ENCODE results near the gene TM2D1.
A peak's percentile ranks its signal among the peaks of the same experiment; 100 is the strongest.

TM2D1 gene

GRCh38 chr1:61670016-61670415 is 54.9 kb downstream of the TM2D1 start:
- in situ Hi-C loops (cut with HindIII; ENCODE audit: low pct_ligation_motif_present, low sequenced_read_pairs) = no loop called here
- H3K4me3 ChIP-seq (ENCODE audit: low read depth, low read length) = no peak overlapping the region
- no peak overlapping the region for H3K27ac ChIP-seq
- no peaks in the 10 kb centered on the region for H3K36me3 ChIP-seq (replicated peaks)
- no peaks in the 10 kb centered on the region for H3K27me3 ChIP-seq (replicated peaks)
- TF ChIP-seq CTCF (IDR thresholded peaks at IDR 0.05; ENCODE audit: low read depth, low read length, missing control alignments) = no peak
- no peak for DNase-seq

- Histone ChIP-seq H3K27ac (no peak overlapping the region), H3K4me3 (ENCODE audit: low read depth, low read length) (no peak overlapping the region), H3K27me3 (replicated peaks) (no peaks in the 10 kb centered on the region), H3K36me3 (replicated peaks) (no peaks in the 10 kb centered on the region)
- TF ChIP-seq CTCF (IDR thresholded peaks at IDR 0.05; ENCODE audit: low read depth, low read length, missing control alignments) = peak; percentile 17
- DNase-seq = no peak
- in situ Hi-C loops (cut with HindIII; ENCODE audit: low pct_ligation_motif_present, low sequenced_read_pairs) = no loop called here
Measured at GRCh38 chr1:61659061-61659460, 65.9 kb downstream of the TM2D1 start.

- no peak overlapping the region for H3K27ac ChIP-seq
- no peak for DNase-seq
- no peak for TF ChIP-seq CTCF (IDR thresholded peaks at IDR 0.05; ENCODE audit: low read depth, low read length, missing control alignments)
- no peaks in the 10 kb centered on the region for H3K27me3 ChIP-seq (replicated peaks)
- in situ Hi-C loops (cut with HindIII; ENCODE audit: low pct_ligation_motif_present, low sequenced_read_pairs) = no loop called here
- H3K4me3 ChIP-seq (ENCODE audit: low read depth, low read length) = no peak overlapping the region
- no peaks in the 10 kb centered on the region for H3K36me3 ChIP-seq (replicated peaks)
Measured at GRCh38 chr1:61655453-61655852, 69.5 kb downstream of the TM2D1 start.

- no peak for DNase-seq
- no peaks in the 10 kb centered on the region for H3K27me3 ChIP-seq (replicated peaks)
- no peak overlapping the region for H3K4me3 ChIP-seq (ENCODE audit: low read depth, low read length)
- no peaks in the 10 kb centered on the region for H3K36me3 ChIP-seq (replicated peaks)
- H3K27ac ChIP-seq = no peak overlapping the region
- in situ Hi-C loops (cut with HindIII; ENCODE audit: low pct_ligation_motif_present, low sequenced_read_pairs) = no loop called here
- TF ChIP-seq CTCF (IDR thresholded peaks at IDR 0.05; ENCODE audit: low read depth, low read length, missing control alignments) = no peak
Measured at GRCh38 chr1:61654067-61654466, 70.9 kb downstream of the TM2D1 start.

GRCh38 chr1:61648983-61649742 is 75.8 kb downstream of the TM2D1 start:
- no peak overlapping the region for H3K4me3 ChIP-seq (ENCODE audit: low read depth, low read length)
- no peak overlapping the region for H3K27ac ChIP-seq
- no peak for TF ChIP-seq CTCF (IDR thresholded peaks at IDR 0.05; ENCODE audit: low read depth, low read length, missing control alignments)
- in situ Hi-C loops (cut with HindIII; ENCODE audit: low pct_ligation_motif_present, low sequenced_read_pairs) = no loop called here
- H3K36me3 ChIP-seq (replicated peaks) = no peaks in the 10 kb centered on the region
- no peaks in the 10 kb centered on the region for H3K27me3 ChIP-seq (replicated peaks)
- DNase-seq = no peak

- no peak for DNase-seq
- no peak for TF ChIP-seq CTCF (IDR thresholded peaks at IDR 0.05; ENCODE audit: low read depth, low read length, missing control alignments)
- no peak overlapping the region for H3K4me3 ChIP-seq (ENCODE audit: low read depth, low read length)
- in situ Hi-C loops (cut with HindIII; ENCODE audit: low pct_ligation_motif_present, low sequenced_read_pairs) = no loop called here
- H3K36me3 ChIP-seq (replicated peaks) = no peaks in the 10 kb centered on the region
- no peaks in the 10 kb centered on the region for H3K27me3 ChIP-seq (replicated peaks)
- no peak overlapping the region for H3K27ac ChIP-seq
Measured at GRCh38 chr1:61647142-61647541, 77.8 kb downstream of the TM2D1 start.

All from brain microvascular endothelial cell (primary cell).